Measurements from ENCODE around the gene TECTB. TPM values are rescaled to one million over a fixed set of nuclear protein-coding genes. Genes with fewer than 3 reads are reported as not detected.

Gene TECTB
- total RNA-seq, 4 donors from 2014 or later, result not detected

- 53 to 57% methylated on average over 4 of the region's 4 CpGs for WGBS, 2 donors
- intact Hi-C loops (cut with DNase I; ENCODE audit: low total_unique reads), result no loop called here
- no peak for DNase-seq (ENCODE audit: low spot score in 2 of 2)
Observed at GRCh38 chr10:112330162-112330561, 47.0 kb downstream of the TECTB start.

GRCh38 chr10:112330607-112331160, 47.5 kb downstream of the TECTB start:
- intact Hi-C loops (cut with DNase I; ENCODE audit: low total_unique reads), result no loop called here
- no peak for DNase-seq (ENCODE audit: low spot score in 2 of 2)
- H3K4me3 ChIP-seq (ENCODE audit: low read depth, poor library complexity, severe bottlenecking), result no peak overlapping the region
- no peak for TF ChIP-seq CTCF (IDR thresholded peaks at IDR 0.05)
- TF ChIP-seq POLR2A (IDR thresholded peaks at IDR 0.05), result no peak
- 45 to 56% methylated on average over 1 of the region's 1 CpG for WGBS, 2 donors

More at GRCh38 chr10:112330162-112330561, 47.0 kb downstream of the TECTB start:
- H3K4me3 ChIP-seq (ENCODE audit: low read depth, poor library complexity, severe bottlenecking), result no peak overlapping the region
- TF ChIP-seq CTCF (IDR thresholded peaks at IDR 0.05) (no peak), POLR2A (IDR thresholded peaks at IDR 0.05) (no peak)

- 89% methylated on average over 3 of the region's 3 CpGs for WGBS, 2 donors
- TF ChIP-seq POLR2A (IDR thresholded peaks at IDR 0.05), result no peak
- no peak for TF ChIP-seq CTCF (IDR thresholded peaks at IDR 0.05)
- intact Hi-C loops (cut with DNase I; ENCODE audit: low total_unique reads), result no loop called here
Observed at GRCh38 chr10:112332022-112332421, 48.8 kb downstream of the TECTB start.

GRCh38 chr10:112332509-112333228, 49.5 kb downstream of the TECTB start:
- no peak for DNase-seq (ENCODE audit: low spot score in 2 of 2)
- TF ChIP-seq CTCF (IDR thresholded peaks at IDR 0.05), result no peak
- TF ChIP-seq POLR2A (IDR thresholded peaks at IDR 0.05), result no peak
- H3K4me3 ChIP-seq (ENCODE audit: low read depth, poor library complexity, severe bottlenecking), result no peak overlapping the region
- WGBS, 2 donors, result 44 to 47% methylated on average over 5 of the region's 5 CpGs
- intact Hi-C loops (cut with DNase I; ENCODE audit: low total_unique reads), result no loop called here

More at GRCh38 chr10:112332022-112332421, 48.8 kb downstream of the TECTB start:
- H3K4me3 ChIP-seq (ENCODE audit: low read depth, poor library complexity, severe bottlenecking), result no peak overlapping the region
- no peak for DNase-seq (ENCODE audit: low spot score in 2 of 2)

- WGBS, 2 donors, result 66 to 75% methylated on average over 3 to 4 of the region's 4 CpGs
- TF ChIP-seq POLR2A (IDR thresholded peaks at IDR 0.05) (no peak), CTCF (IDR thresholded peaks at IDR 0.05) (no peak)
- no peak for DNase-seq (ENCODE audit: low spot score in 2 of 2)
- H3K4me3 ChIP-seq (ENCODE audit: low read depth, poor library complexity, severe bottlenecking), result no peak overlapping the region
- intact Hi-C loops (cut with DNase I; ENCODE audit: low total_unique reads), result no loop called here
Observed at GRCh38 chr10:112333452-112333851, 50.3 kb downstream of the TECTB start.
